LoVo (cell line): ENCODE results near the gene PPP1R18.
"Not testable (repeated sequence)": the region's sequence is repeated elsewhere in the genome, so short reads cannot be mapped to it uniquely, and the experiment has no call there.

ENCODE experiments used
- DNase-seq: peaks from one replicate; pipeline ENCODE4 v3.0.0-alpha.2; 2016; ENCODE audit warnings: low spot score

PPP1R18 gene

DNA sequence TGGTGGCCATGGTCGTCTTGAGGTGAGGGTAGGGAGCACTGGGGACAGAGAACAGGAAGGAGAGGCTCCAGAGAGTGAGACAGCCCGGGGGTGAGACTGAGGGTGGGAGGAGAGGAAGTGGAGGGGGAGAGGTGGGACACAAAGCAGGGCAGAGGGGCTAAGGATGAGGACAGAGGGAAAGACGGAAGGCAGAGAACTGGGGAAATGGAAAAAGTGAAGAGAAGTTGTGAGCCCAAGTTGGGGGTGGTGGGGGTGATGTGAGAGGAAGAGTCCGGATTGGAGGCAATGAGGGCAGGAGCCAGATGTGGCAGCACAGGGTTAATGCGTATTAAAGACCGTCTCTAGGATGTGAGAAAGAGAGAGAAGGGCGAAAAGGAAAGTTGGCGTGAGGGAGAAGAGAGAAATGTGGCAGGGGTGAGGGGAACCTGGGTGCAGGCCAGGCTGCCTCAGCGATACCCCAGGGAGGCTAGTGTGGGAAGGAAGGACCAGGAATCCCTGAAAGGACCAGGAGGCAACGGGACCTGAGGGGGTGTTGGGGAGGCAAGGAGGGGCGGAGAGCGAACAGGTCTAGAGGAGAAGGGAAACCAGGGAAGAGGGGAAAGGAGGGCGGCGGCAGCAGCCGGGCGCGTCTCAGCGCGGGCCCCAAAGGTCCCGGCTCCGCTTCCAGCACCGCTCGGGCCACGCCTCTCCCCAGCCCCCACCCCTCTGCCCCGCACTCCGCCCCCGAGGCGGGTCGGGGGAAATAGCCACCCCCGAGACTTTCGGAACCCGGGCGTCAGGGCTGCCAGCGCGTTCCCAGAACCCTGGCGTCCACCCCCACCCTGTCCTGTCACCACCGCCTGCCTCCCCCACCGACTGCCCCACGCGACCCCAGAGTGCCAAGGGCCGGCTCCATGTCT, at the start of gene PPP1R18:
Gene PPP1R18, minus strand, starts transcription at position 637 of the 899 bp plus-strand sequence. Its CDS starts 627 bp downstream, at position 10.
- DNase-seq = peak; percentile 10

GRCh38 chr6:30735668-30736314, 49.3 kb upstream of the PPP1R18 start:
- DNase-seq = no peak

DNA sequence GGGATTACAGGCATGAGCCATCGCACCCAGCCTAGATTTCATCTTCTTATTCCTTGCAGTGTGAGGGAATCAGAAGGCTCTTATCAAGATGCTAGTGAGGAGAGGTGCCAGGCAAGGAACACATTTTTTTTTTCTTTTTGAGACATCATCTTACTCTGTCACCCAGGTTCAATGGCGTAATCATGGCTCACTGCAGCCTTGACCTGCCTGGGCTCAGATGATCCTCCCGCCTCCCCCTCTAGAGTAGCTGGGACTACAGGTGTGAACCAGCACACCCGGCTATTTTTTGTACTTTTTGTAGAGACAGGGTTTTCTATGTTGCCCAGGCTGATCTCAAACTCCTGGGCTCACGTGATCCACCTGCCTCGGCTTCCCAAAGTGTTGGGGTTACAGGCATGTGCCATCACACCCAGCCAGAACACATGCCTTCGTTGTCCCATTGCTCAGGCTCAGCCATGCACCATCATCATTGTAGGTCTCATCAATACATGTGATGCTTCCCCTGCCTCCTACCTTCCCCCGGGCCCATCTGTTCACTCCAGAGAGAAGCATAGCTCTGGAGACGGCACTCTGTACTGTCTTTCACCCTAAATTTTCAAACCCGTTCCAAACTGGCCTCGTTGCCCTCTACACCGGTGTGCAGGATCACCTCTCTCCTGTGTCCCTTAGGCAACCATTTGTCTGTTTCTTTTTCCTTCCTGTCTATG, 45.9 kb upstream of the PPP1R18 start:
- no peak for DNase-seq

DNA sequence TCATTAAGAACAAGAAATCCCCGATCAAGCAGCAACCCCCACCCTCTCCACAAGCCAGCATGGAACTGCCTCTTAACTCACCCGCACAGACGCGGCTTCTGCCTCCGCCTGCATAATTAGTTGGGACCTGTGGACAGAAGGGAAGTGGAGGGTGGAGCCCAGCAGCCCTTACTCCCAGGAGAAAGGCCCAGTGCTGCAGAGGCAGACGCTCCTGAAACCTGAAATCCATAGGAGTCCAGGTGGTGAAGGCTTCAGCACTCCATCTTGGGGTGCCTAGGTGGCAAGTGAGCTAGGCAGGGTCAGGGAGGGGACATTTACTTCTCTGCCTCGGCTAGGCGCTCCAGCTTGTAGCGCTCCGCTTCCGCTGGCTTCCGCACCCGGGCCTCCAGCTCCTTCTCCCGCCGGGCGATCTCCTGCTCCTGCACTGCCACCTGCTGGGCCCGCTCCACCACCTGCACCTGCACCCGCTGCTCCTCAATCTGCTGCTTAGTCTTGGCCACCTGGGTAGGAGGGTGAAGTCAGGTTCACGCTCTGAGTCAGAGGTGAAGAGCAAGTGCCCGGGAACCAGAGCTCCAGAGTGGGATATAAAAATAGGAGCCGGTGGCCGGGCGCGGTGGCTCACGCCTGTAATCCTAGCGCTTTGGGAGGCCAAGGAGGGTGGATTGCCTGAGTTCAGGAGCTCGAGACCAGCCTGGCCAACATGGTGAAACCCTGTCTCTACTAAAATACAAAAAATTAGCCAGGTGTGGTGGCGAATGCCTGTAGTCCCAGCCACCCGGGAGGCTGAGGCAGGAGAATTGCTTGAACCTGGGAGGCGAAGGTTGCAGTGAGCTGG, 44.4 kb upstream of the PPP1R18 start:
- DNase-seq = no peak

DNA sequence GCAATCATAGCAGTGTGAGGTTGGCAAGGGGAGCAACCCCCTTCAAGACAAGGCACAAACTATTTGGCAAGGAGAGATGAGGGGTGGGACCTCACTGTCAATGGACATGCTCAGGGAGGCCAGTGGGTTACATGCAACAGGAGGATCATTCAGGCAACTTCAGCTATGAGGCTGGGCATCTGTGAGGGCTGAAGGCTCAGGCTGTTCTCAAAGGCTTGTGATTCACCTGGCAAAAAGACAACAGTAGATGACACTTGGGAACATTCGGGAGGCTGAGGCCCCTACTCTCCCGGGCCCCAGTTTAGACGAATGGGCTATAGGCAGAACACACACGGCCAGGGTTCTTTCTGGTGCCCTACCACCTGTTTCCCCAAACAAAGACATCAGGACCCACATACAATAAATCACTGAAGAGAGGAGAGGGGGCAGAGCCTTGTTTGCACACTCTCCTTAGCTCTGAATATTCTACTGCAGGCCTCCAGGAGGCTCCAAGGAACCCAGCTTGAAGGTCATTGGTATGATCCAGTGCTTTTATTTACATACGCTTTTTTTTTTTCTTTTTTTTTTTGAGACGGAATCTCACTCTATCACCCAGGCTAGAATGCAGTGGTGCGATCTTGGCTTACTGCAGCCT, 41.6 kb upstream of the PPP1R18 start:
- DNase-seq = no peak

- DNase-seq = no peak
These were observed 40.3 kb upstream of the PPP1R18 start for GRCh38 chr6:30726506-30727413.

DNA sequence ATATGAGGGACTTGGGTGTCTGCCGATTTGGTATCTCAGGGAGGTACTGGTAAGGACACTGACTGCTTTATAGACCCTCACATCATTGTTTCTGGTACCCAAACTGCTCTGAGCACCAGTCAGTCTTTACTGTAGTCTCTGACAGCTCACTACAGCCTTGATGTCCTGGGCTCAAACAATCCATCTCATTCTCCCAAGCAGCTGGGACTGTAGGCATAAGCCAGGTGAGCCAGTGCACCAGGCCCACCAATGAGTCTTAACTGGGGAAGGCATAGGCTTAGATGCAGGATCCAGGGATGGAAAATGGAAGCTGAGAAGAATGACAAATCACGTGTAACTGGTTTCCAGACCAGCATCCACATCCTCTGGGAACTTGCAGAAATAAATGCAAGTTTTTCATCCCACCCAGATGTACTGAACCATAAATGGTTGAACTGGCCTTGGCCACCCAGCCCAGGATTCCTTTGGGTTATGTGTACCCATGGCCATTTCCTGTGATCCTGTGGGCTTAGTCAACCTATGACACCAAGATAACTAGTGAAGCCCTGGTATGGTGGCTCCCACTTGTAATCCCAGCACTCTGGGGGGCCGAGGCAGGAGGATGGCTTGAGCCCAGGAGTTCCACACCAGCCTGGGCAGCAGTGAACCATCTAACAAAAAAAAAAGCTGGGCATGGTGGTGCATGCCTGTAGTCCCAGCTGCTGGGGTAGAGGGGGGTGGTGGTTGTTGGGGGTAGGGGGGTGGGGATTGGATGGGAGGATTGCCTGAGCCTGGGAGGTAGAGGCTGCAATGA, 39.5 kb upstream of the PPP1R18 start:
- DNase-seq = no peak

DNA sequence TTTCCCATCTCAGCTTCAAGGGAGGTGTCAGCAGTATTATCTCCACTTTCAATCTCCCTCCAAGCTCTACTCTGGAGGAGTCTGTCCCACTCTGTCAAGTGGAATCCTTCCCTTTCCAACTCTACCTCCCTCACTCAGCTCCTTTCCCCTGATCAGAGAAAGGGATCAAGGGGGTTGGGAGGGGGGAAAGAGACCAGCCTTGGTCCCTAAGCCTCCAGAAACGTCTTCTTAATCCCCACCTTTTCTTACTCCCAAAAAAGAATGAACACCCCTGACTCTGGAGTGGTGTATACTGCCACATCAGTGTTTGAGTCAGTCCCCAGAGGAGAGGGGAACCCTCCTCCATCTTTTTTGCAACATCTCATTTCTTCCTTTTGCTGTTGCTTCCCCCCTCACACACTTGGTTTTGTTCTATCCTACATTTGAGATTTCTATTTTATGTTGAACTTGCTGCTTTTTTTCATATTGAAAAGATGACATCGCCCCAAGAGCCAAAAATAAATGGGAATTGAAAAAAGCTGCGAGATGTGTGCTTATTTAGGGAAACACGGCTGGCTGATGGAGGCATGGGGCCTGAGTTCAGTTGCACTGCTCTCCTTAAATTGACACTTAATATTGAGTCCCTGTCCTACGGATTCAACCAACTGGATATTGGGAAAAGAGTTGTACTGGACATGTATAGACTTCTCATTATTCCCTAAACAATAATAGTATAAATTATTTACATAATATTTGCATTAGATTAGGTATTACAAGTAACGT, 38.6 kb upstream of the PPP1R18 start:
- no peak for DNase-seq

- not testable (repeated sequence) for DNase-seq
These were observed 37.6 kb upstream of the PPP1R18 start for GRCh38 chr6:30723843-30724741.

- DNase-seq = not testable (repeated sequence)
These were observed 36.9 kb upstream of the PPP1R18 start for GRCh38 chr6:30723159-30723842.

DNA sequence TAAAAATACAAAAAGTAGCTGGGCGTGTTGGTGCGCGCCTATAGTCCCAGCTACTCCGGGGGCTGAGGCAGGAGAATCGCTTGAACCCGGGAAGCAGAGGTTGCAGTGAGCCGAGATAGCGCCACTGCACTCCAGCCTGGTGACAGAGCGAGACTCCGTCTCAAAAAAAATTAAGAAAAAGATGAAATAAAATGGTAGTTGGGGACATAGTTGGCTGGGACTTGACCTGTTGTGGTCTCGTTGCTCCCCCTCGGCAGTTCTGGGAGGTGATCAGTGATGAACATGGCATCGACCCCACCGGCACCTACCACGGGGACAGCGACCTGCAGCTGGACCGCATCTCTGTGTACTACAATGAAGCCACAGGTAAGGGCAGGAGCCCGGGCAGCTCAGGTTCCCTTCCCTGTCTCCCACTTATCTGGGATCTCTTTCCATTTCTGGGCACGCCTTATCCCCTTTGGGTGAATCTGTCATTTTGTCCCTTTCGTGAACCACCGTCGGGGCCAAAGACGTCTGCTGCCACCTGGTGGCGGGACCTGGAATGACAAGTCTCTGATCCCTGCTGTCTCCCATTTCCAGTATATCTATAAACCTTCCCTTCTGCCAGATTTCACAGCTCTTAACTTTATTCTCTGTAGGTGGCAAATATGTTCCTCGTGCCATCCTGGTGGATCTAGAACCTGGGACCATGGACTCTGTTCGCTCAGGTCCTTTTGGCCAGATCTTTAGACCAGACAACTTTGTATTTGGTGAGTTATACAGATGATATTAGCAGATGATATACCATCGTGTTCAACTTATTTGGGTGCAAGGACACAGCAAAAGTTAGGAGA, 36.1 kb upstream of the PPP1R18 start:
- peak; percentile 79 for DNase-seq

- not testable (repeated sequence) for DNase-seq
These were observed 35.5 kb upstream of the PPP1R18 start for GRCh38 chr6:30722025-30722279.

GRCh38 chr6:30721198-30722024, 35.0 kb upstream of the PPP1R18 start:
- DNase-seq = peak; percentile 95

DNA sequence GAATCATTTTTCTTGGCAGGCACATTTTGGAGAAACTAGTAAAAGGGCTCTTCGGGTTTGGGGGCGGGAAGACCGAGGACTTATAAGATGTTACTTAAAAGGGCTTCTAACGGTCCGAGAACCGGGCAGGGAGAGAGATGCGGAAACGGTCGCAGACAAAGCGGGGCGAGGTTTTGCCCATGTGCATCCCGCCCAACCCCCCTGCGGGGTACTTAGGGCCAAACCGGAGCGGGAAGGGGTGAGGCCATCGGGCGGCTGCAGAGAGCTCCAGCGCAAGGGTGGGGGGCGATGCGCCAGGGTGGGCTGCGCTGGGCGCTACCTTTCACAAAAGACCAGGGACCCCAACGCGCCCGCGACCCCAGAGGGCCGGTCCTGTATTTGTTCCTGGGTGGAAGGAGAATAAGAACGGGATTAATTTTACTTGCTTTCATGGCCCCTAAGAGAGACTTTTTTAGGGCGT, 34.3 kb upstream of the PPP1R18 start:
- peak; percentile 42 for DNase-seq
